ENCODE results near the gene SP2.

DNA sequence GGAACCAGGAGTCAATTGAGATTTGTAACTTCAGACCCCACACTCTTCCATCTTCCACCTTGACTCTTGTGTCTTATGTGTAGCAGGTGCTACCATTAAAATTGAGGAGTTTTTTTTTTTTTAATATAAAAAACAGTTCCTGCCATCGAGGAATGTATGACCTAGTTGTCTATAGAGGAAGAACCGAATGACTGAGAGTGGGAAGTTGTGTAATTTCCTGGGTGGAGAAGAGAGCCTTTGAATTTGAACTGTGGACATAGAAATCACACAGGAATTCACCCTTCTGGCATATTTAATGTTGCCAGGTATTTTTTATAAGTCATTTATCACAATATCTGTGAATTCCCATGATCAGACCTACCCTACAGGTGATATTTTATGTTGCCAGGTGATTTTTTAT lies 22.0 kb downstream of the SP2 start:
- TF ChIP-seq, protein P1, sequence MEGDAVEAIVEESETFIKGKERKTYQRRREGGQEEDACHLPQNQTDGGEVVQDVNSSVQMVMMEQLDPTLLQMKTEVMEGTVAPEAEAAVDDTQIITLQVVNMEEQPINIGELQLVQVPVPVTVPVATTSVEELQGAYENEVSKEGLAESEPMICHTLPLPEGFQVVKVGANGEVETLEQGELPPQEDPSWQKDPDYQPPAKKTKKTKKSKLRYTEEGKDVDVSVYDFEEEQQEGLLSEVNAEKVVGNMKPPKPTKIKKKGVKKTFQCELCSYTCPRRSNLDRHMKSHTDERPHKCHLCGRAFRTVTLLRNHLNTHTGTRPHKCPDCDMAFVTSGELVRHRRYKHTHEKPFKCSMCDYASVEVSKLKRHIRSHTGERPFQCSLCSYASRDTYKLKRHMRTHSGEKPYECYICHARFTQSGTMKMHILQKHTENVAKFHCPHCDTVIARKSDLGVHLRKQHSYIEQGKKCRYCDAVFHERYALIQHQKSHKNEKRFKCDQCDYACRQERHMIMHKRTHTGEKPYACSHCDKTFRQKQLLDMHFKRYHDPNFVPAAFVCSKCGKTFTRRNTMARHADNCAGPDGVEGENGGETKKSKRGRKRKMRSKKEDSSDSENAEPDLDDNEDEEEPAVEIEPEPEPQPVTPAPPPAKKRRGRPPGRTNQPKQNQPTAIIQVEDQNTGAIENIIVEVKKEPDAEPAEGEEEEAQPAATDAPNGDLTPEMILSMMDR (IDR thresholded peaks at IDR 0.05; ENCODE audit: low read depth, low read length): no peak
- TF ChIP-seq EZH2phosphoT487 (IDR thresholded peaks at IDR 0.05; ENCODE audit: low read depth): no peak

All from OCI-LY3 (cell line).